Activated T-helper 17 cell treated with anti-CD3 and anti-CD28 coated beads, Interleukin-2, amount 50 U/mL, for 72 hours (primary cell): ENCODE results near the gene CTDP1. TPM values are rescaled to one million over a fixed set of nuclear protein-coding genes. Genes with fewer than 3 reads are reported as not detected.

Experiments
- ATAC-seq: fragments of 150-1000 bp; cut with Tn5 transposase; replicated peaks from 2 replicates; pipeline ENCODE4 v1.10.0; 2021; ENCODE audit warnings: mild to moderate bottlenecking, moderate library complexity
- H3K27ac Mint-ChIP-seq: one replicate; pipeline ENCODE4 v1.8.0; 2022; ENCODE audit warnings: mixed read lengths
- H3K27me3 Mint-ChIP-seq: one replicate; pipeline ENCODE4 v1.8.0; 2022; ENCODE audit warnings: mixed read lengths
- H3K36me3 Mint-ChIP-seq: one replicate; pipeline ENCODE4 v1.8.0; 2022; ENCODE audit warnings: low read depth, mild to moderate bottlenecking, mixed read lengths
- H3K4me1 Mint-ChIP-seq: one replicate; pipeline ENCODE4 v1.8.0; 2022; ENCODE audit warnings: mixed read lengths
- H3K4me3 Mint-ChIP-seq: one replicate; pipeline ENCODE4 v1.8.0; 2022; ENCODE audit warnings: mild to moderate bottlenecking, mixed read lengths
- H3K9me3 Mint-ChIP-seq: one replicate; pipeline ENCODE4 v1.8.0; 2022; ENCODE audit warnings: mixed read lengths
- total RNA-seq, 2 donors: library from RNA; stranded (reverse); gene quantifications; one replicate each; pipeline ENCODE4 v1.2.3, GENCODE V29; 2022

The CTDP1 gene
- total RNA-seq, 2 donors from 2014 or later: 38.8 to 48.5 TPM

- Mint-ChIP-seq H3K4me3 (no peak overlapping the region), H3K36me3 (peaks cover 5% of the 10 kb centered on the region), H3K27ac (no peak overlapping the region), H3K27me3 (peaks cover 21% of the 10 kb centered on the region), H3K9me3 (no peaks in the 10 kb centered on the region), H3K4me1 (peaks cover 6% of the 10 kb centered on the region)
- ATAC-seq: no peak
Observed at GRCh38 chr18:79799619-79800370, 120.2 kb downstream of the CTDP1 start.

GRCh38 chr18:79800371-79801180, 121.0 kb downstream of the CTDP1 start:
- Mint-ChIP-seq H3K27me3 (peaks cover 16% of the 10 kb centered on the region), H3K4me1 (peaks cover 6% of the 10 kb centered on the region), H3K4me3 (no peak overlapping the region), H3K36me3 (peaks cover 5% of the 10 kb centered on the region), H3K27ac (no peak overlapping the region), H3K9me3 (no peaks in the 10 kb centered on the region)
- ATAC-seq: no peak

GRCh38 chr18:79801217-79801616, 121.6 kb downstream of the CTDP1 start:
- H3K27ac Mint-ChIP-seq: no peak overlapping the region
- ATAC-seq: no peak
- H3K36me3 Mint-ChIP-seq: peaks cover 5% of the 10 kb centered on the region
- peaks cover 16% of the 10 kb centered on the region for H3K27me3 Mint-ChIP-seq
- H3K9me3 Mint-ChIP-seq: no peaks in the 10 kb centered on the region
- no peak overlapping the region for H3K4me3 Mint-ChIP-seq
- H3K4me1 Mint-ChIP-seq: peaks cover 6% of the 10 kb centered on the region

DNA sequence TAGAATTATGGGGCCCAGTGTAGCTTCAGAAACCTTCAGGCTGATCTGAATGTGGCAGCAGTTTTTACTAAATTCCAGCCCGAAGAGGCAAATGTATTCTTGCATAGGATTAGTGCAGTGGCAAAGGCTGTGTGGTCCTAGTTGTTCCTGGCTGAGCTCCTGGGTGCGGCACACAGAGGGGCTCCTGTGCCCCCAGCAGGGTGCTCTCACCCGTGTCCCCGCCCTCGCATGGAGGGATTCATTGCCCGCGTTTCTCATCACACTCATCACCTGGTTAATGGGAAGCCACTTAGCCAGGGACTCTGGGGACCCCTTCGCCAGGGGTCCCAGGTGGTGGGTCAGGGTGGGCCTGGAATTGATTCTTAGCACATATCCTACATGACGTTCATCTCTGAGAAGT, 122.0 kb downstream of the CTDP1 start:
- H3K27me3 Mint-ChIP-seq: peaks cover 16% of the 10 kb centered on the region
- H3K4me3 Mint-ChIP-seq: no peak overlapping the region
- H3K9me3 Mint-ChIP-seq: no peaks in the 10 kb centered on the region
- peaks cover 6% of the 10 kb centered on the region for H3K4me1 Mint-ChIP-seq
- H3K27ac Mint-ChIP-seq: no peak overlapping the region
- H3K36me3 Mint-ChIP-seq: peaks cover 5% of the 10 kb centered on the region
- ATAC-seq: no peak

GRCh38 chr18:79802298-79802697, 122.7 kb downstream of the CTDP1 start:
- Mint-ChIP-seq H3K36me3 (peaks cover 3% of the 10 kb centered on the region), H3K4me1 (peaks cover 3% of the 10 kb centered on the region), H3K27ac (no peak overlapping the region), H3K9me3 (no peaks in the 10 kb centered on the region), H3K27me3 (peaks cover 14% of the 10 kb centered on the region), H3K4me3 (no peak overlapping the region)
- no peak for ATAC-seq

DNA sequence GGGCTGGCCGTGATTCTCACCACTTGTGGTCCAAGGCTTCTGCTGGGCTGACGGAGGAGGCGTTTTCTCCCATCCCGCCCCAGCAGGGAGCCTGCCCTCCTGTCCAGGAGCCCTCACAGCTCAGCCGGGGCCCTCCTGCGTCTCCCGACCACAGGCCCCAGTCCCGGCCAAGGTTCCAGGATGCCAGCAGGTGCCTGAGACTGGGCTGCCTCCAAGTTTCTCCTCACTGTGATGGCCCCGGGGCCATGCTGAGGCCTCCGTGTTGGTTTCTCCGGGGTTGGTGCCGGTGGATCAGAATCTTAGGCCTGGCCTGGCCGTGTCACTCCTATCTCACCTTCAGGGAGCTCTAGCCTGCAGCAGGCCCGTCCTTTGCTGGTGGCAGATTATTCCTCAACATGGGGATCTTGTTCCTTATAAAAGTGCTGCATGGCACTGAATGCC, 124.0 kb downstream of the CTDP1 start:
- Mint-ChIP-seq H3K36me3 (no peaks in the 10 kb centered on the region), H3K27me3 (peaks cover 11% of the 10 kb centered on the region), H3K9me3 (no peaks in the 10 kb centered on the region), H3K4me1 (no peaks in the 10 kb centered on the region), H3K4me3 (no peak overlapping the region), H3K27ac (no peak overlapping the region)
- ATAC-seq: no peak

Other genes starting within 250 kb of the CTDP1 start
- gene KCNG2, start 118.1 kb downstream of the CTDP1 start, total RNA-seq: not detected